CD4-positive, alpha-beta T cell treated with Interleukin-6 for 4 hours (primary cell): ENCODE results near the gene RRAD.

Source experiments
- DNase-seq: peaks from one replicate; pipeline ENCODE4 v3.0.0-alpha.2; 2020; ENCODE audit warnings: mixed read lengths

The RRAD gene

DNA sequence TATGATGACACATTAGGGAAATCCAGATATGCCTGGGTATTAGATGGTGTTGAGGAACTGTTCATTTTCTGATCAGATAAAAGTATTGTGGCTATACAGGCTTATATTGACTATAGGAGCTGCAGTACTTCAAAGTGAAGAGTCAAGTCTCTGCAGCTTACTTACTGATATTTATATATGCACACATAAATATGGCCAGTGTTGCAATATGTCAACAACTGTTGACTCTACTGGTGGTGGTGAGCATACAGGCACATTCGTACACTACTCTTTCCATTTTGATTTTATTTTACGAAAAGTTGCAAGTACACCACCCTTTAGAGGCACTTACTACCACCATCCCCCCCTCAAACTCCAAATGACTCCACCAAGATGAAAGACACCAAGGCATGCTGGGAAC is 6.3 kb upstream of the RRAD start:
- DNase-seq, result no peak

GRCh38 chr16:66930189-66930588 is 4.9 kb upstream of the RRAD start:
- DNase-seq, result no peak

DNA sequence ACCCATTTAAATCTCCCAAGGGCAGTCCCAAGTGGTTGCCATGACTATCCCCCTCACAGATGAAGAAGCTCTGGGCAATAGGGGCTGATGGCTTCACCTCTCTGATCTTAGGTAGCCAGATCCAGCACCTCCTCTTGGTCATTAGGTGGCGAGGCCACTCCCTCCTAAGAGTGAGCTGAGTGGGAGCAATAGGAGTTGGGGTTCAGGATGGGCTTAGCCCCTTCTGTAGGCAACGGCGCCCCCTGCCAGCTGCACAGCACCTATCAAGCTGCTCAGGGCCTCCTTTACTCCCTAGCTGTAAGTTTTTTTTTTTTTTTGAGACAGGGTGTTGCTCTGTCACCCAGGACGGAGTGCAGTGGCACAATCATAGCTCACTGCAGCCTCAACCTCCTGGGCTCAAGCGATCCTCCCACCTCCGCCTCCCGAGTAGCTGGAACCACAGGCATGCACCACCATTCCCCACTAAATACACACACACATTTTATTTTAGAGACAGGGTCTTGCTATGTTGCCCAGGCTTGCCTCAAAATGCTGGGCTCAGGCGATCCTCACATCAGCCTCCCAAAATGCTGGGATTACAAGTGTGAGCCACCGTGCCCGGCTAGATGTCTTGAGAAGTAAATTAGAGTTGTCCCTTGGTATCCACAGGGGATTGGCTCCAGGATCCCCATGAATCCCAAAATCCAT is 3.5 kb upstream of the RRAD start:
- peak; percentile 41 for DNase-seq

- no peak for DNase-seq
Observed at GRCh38 chr16:66927918-66928649, 2.7 kb upstream of the RRAD start.

GRCh38 chr16:66926961-66927436 is 1.7 kb upstream of the RRAD start:
- DNase-seq, result no peak

- DNase-seq, result no peak
Observed at GRCh38 chr16:66926171-66926947, 1.0 kb upstream of the RRAD start.

DNA sequence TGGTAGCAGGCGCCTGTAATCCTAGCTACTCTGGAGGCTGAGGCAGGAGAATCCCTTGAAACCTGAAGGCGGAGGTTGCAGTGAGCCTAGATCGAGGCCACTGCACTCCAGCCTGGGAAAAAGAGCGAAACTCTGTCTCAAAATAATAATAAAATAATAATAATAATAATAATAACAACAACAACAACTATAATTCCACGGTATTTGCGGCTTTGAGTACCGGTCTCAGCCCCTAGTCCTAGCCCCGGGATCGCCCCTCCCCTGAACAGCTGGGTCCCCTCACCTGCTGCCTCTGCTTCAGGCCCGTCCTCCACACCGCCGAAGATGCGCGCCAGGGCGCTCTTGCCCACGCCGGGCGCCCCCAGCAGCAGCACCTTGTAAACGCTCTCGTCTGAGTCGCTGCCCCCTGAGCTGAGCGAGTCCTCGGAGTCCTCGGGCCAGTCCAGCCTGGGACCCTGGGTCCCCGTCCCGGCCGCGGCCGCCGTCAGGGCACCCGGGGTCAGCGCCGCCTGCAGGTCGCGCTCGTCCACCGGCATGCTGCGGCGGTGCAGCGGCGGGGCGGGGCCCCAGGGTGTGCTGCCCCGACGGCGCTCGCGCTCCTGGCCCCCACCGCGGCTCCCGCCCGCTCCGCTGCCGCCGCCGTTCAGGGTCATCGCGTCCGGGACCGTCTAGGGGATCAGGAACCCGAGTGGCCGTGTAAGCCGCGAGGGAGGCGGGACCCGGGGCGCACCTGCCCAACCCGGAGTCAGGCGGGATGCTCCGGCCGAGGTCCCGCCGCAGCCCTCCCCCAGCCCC is 611 bp downstream of the RRAD start:
- peak; percentile 41 for DNase-seq

DNA sequence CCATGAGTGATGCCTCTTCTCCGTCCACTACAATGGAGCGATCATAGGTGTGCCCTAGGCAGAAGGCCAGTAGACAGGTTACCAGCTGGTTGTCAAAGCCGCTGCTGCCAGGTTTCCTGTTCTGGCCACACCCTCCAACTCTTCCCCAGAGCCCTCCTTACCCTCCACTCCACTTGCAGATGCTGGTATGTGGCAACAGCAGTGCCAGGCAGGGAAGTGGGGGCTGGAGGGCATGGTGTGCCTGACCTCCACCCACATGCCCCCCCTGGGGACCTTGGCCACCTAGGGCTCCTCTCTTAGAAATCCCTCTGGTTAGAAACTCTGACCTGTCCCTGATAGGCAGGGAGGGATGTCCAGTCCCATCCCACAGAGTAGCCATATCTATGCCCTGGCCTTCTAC is 1.5 kb downstream of the RRAD start:
- no peak for DNase-seq

DNA sequence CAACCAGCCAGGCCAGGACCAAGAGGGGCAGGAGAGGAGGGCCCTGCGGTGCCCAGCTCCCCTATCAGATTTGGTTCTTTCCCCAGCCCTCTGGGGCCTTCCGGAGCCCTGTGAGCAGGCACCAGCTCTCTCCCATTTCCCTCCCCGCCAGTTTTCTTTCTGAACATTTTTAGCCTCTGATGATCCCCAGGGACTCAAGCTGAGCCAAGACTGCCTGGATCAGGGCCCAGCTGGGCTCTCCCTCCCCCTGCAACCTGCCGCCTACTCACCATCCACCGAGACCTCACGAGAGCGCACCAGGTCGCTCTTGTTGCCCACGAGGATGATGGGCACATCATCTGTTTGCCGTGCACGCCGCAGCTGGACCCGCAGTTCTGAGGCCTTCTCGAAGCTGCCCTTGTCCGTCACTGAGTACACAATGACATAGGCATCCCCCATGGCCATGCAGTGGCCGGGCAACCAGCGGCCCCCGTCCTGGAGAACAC is 2.0 kb downstream of the RRAD start:
- no peak for DNase-seq

- no peak for DNase-seq
Observed at GRCh38 chr16:66921729-66922450, 3.4 kb downstream of the RRAD start.

DNA sequence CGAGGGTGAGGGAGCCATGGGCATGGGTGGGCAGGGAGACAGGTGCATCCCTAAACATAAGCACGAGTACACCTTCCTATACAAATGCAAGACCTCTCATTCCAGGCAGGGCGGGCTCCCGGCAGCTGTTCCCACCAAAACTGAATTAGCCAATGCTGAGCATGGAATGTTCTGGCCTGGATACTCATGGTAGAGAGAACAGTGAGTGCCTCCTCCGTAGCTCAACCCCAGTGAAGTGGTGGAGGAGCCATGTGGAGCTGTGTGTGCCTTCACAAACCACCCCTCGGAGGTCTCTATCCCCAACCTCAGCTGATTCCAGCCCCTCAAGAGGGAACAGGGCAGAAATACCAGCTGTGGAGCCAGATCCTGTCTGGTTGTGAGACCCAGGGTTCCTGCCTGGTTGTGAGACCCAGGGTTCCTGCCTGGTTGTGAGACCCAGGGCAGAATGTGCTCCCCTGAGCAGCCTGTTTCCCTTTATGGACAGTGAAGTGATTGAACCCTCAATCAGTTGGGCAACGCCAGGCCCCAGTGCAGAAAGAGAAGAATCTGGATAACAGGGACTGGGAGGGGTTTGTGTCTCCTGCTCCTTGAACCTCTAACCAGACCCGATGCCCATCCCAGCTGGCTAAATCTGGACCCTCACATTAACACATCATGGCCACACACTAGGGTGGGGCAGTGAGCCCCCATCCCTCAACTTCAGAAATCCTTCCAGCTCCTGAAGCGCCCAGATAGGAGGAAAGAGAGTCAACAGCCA is 4.2 kb downstream of the RRAD start:
- no peak for DNase-seq

DNA sequence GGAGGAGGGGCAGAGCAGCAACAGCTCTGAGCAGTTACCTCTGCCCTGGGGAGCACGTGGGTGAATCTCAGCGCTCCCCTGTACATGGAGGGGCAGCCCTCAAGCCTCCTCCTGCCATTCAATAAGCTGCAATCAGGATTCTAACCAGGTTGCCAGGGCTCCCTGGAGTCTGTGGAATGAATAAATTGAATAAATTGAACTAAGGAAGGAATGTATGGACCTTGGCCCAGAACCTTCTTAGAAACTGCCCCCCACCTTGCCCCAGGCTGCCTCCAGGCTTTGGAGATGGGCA is 5.1 kb downstream of the RRAD start:
- DNase-seq, result no peak

- no peak for DNase-seq
Observed at GRCh38 chr16:66919569-66920298, 5.6 kb downstream of the RRAD start.

- no peak for DNase-seq
Observed at GRCh38 chr16:66918803-66919568, 6.3 kb downstream of the RRAD start, which contains the start of gene CDH16. TSS of gene CDH16 (minus strand) at chr16:66918885. CDS start at chr16:66918065, 820 bp downstream.

DNA sequence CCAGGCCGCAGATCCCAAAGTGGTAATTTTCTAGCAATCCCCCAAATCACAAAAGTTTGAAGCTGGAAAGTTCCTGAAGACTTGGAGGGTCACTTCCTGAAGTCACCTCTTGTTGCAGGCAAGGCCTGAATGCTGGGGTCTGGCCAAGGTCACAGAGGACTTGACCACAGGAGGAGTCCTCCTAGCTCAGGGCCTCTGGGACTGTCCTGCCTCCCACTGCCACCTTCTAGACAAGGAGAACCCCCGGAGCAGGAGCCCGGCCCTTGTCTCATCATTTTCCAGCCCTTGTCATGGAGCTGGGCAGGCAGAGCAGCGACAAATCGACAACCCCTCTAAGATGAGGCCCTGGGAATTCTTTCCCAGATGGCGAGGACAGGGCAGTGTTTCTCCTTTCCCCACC is 7.0 kb downstream of the RRAD start:
- DNase-seq, result no peak

DNA sequence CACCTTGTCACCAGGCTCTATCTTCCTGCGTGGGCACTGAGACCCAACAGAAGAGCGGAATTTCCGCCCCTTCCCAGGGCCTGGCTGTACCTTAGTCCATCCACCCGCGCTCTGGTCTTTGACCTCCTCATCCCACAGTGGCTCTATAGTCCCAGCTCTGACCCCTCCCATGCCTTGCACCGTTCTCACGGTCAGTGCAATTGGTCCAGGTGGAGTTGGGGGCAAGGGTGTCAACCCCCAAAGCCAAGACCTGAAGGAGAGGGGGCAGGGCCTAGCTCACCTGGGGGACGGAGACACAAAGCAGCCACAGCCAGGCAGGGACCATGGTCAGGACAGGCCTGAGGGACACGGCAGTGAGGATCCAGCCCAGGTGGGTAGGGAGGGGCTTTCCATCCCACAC is 7.6 kb downstream of the RRAD start:
- DNase-seq, result no peak

DNA sequence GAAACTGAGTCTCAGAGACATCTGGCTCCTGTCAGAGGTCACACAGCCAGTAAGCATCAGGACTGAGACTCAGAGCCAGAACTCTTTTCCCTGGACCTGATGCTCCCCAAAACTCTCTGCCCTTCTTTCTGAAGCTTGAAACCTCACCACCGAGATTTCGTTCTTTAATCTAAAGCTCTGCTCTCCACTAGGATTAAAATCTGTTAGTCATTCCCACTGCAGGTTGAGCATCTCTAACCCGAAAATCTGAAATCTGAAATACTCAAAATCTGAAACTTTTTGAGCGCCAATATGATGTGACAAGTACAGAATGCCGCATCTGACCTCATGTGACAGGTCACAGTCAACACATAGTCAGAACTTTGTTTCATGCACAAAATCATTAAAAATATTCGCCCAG is 8.8 kb downstream of the RRAD start:
- no peak for DNase-seq

GRCh38 chr16:66915041-66915440 is 10.3 kb downstream of the RRAD start:
- no peak for DNase-seq

DNA sequence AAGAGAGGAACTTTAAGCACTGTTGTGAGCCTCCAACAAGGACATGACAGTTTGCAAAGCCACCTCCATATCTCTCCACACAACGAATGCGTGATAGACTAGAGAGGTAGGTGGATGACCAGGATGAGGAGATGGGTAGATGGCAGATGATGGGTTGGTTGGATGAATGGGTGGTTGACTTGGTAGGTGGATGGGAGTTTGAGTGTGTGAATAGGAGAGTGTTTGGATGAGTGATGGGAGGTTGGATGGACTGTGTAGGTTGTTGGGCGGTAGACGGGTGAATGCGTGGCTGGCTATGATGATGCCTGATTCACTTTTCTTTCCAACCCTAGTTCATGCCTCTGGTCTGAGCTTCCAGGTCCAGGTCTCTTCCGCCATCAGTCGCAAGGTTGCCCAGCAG is 10.8 kb downstream of the RRAD start:
- DNase-seq, result no peak

DNA sequence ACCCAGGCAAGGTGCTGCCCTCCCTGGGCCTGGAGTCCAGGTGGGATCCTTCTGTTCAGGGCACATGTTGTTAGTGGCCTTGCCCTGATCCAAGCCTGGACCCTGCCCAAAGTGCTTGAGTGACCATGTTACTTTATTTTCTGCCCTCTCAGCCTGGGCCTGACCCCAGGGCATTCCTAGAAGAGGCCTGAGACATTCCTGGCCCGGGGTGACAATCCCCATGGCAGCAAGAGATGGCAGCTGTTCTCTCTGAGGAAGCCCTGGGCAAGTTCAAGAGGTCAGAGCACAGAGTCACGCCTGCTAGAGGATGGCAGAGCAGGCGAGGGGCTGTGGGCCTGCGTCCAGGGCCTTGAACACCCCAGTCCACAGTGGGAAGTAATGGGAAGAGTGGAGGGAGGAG is 11.6 kb downstream of the RRAD start:
- DNase-seq, result no peak
